Fibroblast of lung (primary cell): ENCODE data around the gene SMG7.

ENCODE experiments used
- CTCF ChIP-seq, 2 donors: IDR thresholded peaks in 1 of 2; conservative IDR thresholded peaks in 1 of 2; 1 replicate in 1 of 2; 2 replicates in 1 of 2; pipeline ENCODE4 v1.5.1; 2011 to 2012; ENCODE audit warnings: low read length in 2 of 2, control low read depth in 1 of 2, inconsistent platforms in 1 of 2, low read depth in 1 of 2, mild to moderate bottlenecking in 1 of 2
- EZH2 ChIP-seq: IDR thresholded peaks from 2 replicates; pipeline ENCODE4 v1.5.1; 2012; ENCODE audit warnings: low read length, control low read depth, mild to moderate bottlenecking; ENCODE audit errors: missing control alignments

- TF ChIP-seq CTCF (conservative IDR thresholded peaks at IDR 0.05 in 1 of 2, IDR thresholded peaks at IDR 0.05 in 1 of 2; ENCODE audit: low read depth in 1 of 2, low read length in 2 of 2) (no peak), EZH2 (no peak)
Measured at GRCh38 chr1:183592733-183593132, 120.4 kb downstream of the SMG7 start.
